Neural cell (in vitro differentiated cells): Measurements from ENCODE around the gene PLEKHN1. TPM values are rescaled to one million over a fixed set of nuclear protein-coding genes. Genes with fewer than 3 reads are reported as not detected.
A peak's percentile ranks its signal among the peaks of the same experiment; 100 is the strongest.

ENCODE experiments used
- H2AFZ ChIP-seq: fragments of 200-600, 300-800 bp; sonication (generic), shearing (Covaris generic); 2 replicates; pipeline ENCODE4 v1.6.0; 2014; ENCODE audit warnings: low read depth, mild to moderate bottlenecking, antibody characterized with exemption, low read length, moderate library complexity
- H3F3A ChIP-seq: fragments of 200-600 bp; shearing (Covaris generic); 2 replicates; pipeline ENCODE4 v1.6.1; 2016; ENCODE audit warnings: mild to moderate bottlenecking, moderate library complexity, mixed read lengths, antibody characterized with exemption, low read length; ENCODE audit not compliant: insufficient read depth, poor library complexity, severe bottlenecking
- H3K27ac ChIP-seq: fragments of 200-600, 300-800 bp; sonication (generic), shearing (Covaris generic); 2 replicates; pipeline ENCODE4 v1.5.1; 2014; ENCODE audit warnings: mild to moderate bottlenecking, low read length, moderate library complexity
- H3K27me3 ChIP-seq: fragments of 300-800, 200-600 bp; sonication (generic), shearing (Covaris generic); 2 replicates; pipeline ENCODE4 v1.6.0; 2014; ENCODE audit warnings: mild to moderate bottlenecking, low read depth, low read length, moderate library complexity; ENCODE audit not compliant: insufficient read depth
- H3K36me3 ChIP-seq: fragments of 300-800, 200-600 bp; sonication (generic), shearing (Covaris generic); 2 replicates; pipeline ENCODE4 v1.5.1; 2014; ENCODE audit warnings: mild to moderate bottlenecking, antibody characterized with exemption, low read length, moderate library complexity; ENCODE audit not compliant: insufficient read depth
- H3K4me2 ChIP-seq: fragments of 300-800, 200-600 bp; sonication (generic), shearing (Covaris generic); 2 replicates; pipeline ENCODE4 v1.6.0; 2014; ENCODE audit warnings: mild to moderate bottlenecking, low read length
- H3K4me3 ChIP-seq: fragments of 300-800, 200-600 bp; sonication (generic), shearing (Covaris generic); 2 replicates; pipeline ENCODE4 v1.5.1; 2014; ENCODE audit warnings: mild to moderate bottlenecking, low read length, moderate library complexity
- H3K79me2 ChIP-seq: fragments of 200-600 bp; shearing (Covaris generic); replicated peaks from 2 replicates; pipeline ENCODE4 v1.6.0; 2014; ENCODE audit warnings: mild to moderate bottlenecking, low read length, moderate library complexity; ENCODE audit not compliant: insufficient read depth
- H3K9ac ChIP-seq: fragments of 300-800, 200-600 bp; sonication (generic), shearing (Covaris generic); 2 replicates; pipeline ENCODE4 v1.6.1; 2016; ENCODE audit warnings: mild to moderate bottlenecking, low read length, mixed read lengths
- H3K9me2 ChIP-seq: fragments of 200-600 bp; shearing (Covaris generic); 2 replicates; pipeline ENCODE4 v1.6.1; 2016; ENCODE audit warnings: mild to moderate bottlenecking, low read length, mixed read lengths; ENCODE audit not compliant: insufficient read depth
- H3K9me3 ChIP-seq: fragments of 200-600, 300-800 bp; sonication (generic), shearing (Covaris generic); 2 replicates; pipeline ENCODE4 v1.6.1; 2016; ENCODE audit warnings: mild to moderate bottlenecking, mixed run types, low read length, moderate library complexity, mixed read lengths
- H4K20me1 ChIP-seq: fragments of 200-600 bp; shearing (Covaris generic); 2 replicates; pipeline ENCODE4 v1.6.1; 2016; ENCODE audit warnings: mild to moderate bottlenecking, mixed run types; ENCODE audit not compliant: insufficient read depth
- CTCF ChIP-seq: fragments of 450-650 bp; IDR thresholded peaks from 2 replicates; pipeline ENCODE4 v1.5.1; 2014; ENCODE audit warnings: antibody characterized with exemption, mild to moderate bottlenecking, moderate library complexity; ENCODE audit not compliant: poor library complexity, severe bottlenecking
- EP300 ChIP-seq: fragments of 450-650 bp; conservative IDR thresholded peaks from 2 replicates; pipeline ENCODE4 v1.6.1; 2014; ENCODE audit warnings: antibody characterized with exemption, mild to moderate bottlenecking, moderate library complexity; ENCODE audit not compliant: poor library complexity, severe bottlenecking
- EZH2 ChIP-seq: fragments of 200-600, 300-800 bp; shearing (Covaris generic), sonication (generic); IDR thresholded peaks from 2 replicates; pipeline ENCODE4 v1.6.1; 2014; ENCODE audit warnings: antibody characterized with exemption, low read length, borderline replicate concordance, mild to moderate bottlenecking; ENCODE audit not compliant: insufficient read depth, poor library complexity, severe bottlenecking
- MXI1 ChIP-seq: fragments of 450-650 bp; conservative IDR thresholded peaks from 2 replicates; pipeline ENCODE4 v1.6.1; 2014; ENCODE audit warnings: antibody characterized with exemption, mild to moderate bottlenecking; ENCODE audit not compliant: poor library complexity, severe bottlenecking
- POLR2AphosphoS5 ChIP-seq: IDR thresholded peaks from 2 replicates; pipeline ENCODE4 v1.6.1; 2012
- RAD21 ChIP-seq: fragments of 450-650 bp; conservative IDR thresholded peaks from 2 replicates; pipeline ENCODE4 v1.6.1; 2014; ENCODE audit warnings: antibody characterized with exemption, mild to moderate bottlenecking, moderate library complexity
- SMC3 ChIP-seq: fragments of 450-650 bp; conservative IDR thresholded peaks from 2 replicates; pipeline ENCODE4 v1.6.1; 2014; ENCODE audit warnings: antibody characterized with exemption, mild to moderate bottlenecking, moderate library complexity; ENCODE audit not compliant: poor library complexity
- TAF1 ChIP-seq: IDR thresholded peaks from 2 replicates; pipeline ENCODE4 v1.6.1; 2012; ENCODE audit warnings: low read depth
- polyA plus RNA-seq: library from polyadenylated mRNA; depleted of rRNA; stranded (reverse); fragments of >200 nt; gene quantifications from 2 replicates; pipeline ENCODE4 v1.2.3, GENCODE V29; 2014
- TF ChIP-seq, protein P1 (sequence below): IDR thresholded peaks from 2 replicates; pipeline ENCODE4 v1.6.1; 2012; ENCODE audit warnings: borderline replicate concordance

PLEKHN1 gene
- polyA plus RNA-seq, 1 donor from 2014 or later: 1.1 TPM

GRCh38 chr1:1021010-1021919 lies 55.0 kb downstream of the PLEKHN1 start:
- Histone ChIP-seq H3K4me3 (peak overlapping the region; percentile 64), H3K27ac (no peak overlapping the region), H3K9me2 (no peaks in the 10 kb centered on the region), H3K27me3 (no peaks in the 10 kb centered on the region), H2AFZ (no peak overlapping the region), H4K20me1 (no peaks in the 10 kb centered on the region), H3K4me2 (no peak overlapping the region), H3K9me3 (no peaks in the 10 kb centered on the region), H3K36me3 (no peaks in the 10 kb centered on the region), H3F3A (no peaks in the 10 kb centered on the region), H3K79me2 (peaks cover 4% of the 10 kb centered on the region), H3K9ac (peak overlapping the region; percentile 60)
- TF ChIP-seq MXI1 (no peak), TAF1 (no peak), EZH2 (no peak), POLR2AphosphoS5 (no peak), CTCF (no peak), EP300 (no peak), RAD21 (no peak), SMC3 (no peak)
- TF ChIP-seq, protein P1, sequence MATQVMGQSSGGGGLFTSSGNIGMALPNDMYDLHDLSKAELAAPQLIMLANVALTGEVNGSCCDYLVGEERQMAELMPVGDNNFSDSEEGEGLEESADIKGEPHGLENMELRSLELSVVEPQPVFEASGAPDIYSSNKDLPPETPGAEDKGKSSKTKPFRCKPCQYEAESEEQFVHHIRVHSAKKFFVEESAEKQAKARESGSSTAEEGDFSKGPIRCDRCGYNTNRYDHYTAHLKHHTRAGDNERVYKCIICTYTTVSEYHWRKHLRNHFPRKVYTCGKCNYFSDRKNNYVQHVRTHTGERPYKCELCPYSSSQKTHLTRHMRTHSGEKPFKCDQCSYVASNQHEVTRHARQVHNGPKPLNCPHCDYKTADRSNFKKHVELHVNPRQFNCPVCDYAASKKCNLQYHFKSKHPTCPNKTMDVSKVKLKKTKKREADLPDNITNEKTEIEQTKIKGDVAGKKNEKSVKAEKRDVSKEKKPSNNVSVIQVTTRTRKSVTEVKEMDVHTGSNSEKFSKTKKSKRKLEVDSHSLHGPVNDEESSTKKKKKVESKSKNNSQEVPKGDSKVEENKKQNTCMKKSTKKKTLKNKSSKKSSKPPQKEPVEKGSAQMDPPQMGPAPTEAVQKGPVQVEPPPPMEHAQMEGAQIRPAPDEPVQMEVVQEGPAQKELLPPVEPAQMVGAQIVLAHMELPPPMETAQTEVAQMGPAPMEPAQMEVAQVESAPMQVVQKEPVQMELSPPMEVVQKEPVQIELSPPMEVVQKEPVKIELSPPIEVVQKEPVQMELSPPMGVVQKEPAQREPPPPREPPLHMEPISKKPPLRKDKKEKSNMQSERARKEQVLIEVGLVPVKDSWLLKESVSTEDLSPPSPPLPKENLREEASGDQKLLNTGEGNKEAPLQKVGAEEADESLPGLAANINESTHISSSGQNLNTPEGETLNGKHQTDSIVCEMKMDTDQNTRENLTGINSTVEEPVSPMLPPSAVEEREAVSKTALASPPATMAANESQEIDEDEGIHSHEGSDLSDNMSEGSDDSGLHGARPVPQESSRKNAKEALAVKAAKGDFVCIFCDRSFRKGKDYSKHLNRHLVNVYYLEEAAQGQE: no peak

- Histone ChIP-seq H3K4me2 (no peak overlapping the region), H3F3A (no peaks in the 10 kb centered on the region), H3K9me2 (no peaks in the 10 kb centered on the region), H3K36me3 (no peaks in the 10 kb centered on the region), H3K27ac (no peak overlapping the region), H3K79me2 (peaks cover 4% of the 10 kb centered on the region), H3K9me3 (no peaks in the 10 kb centered on the region), H3K27me3 (no peaks in the 10 kb centered on the region), H3K4me3 (no peak overlapping the region), H4K20me1 (no peaks in the 10 kb centered on the region), H3K9ac (no peak overlapping the region), H2AFZ (no peak overlapping the region)
- TF ChIP-seq RAD21 (no peak), TAF1 (no peak), SMC3 (no peak), CTCF (no peak), EZH2 (no peak), POLR2AphosphoS5 (no peak), EP300 (no peak), MXI1 (no peak)
- TF ChIP-seq, protein P1: no peak
Measured at GRCh38 chr1:1021920-1022259, 55.6 kb downstream of the PLEKHN1 start.
